GM19099 (cell line): Measurements from ENCODE around the gene WIPI1.

Experiments
- POLR2A ChIP-seq: IDR thresholded peaks from 3 replicates; pipeline ENCODE4 v1.6.1; 2011; ENCODE audit warnings: low read depth; ENCODE audit not compliant: insufficient read length; ENCODE audit errors: extremely low read depth

The WIPI1 gene

GRCh38 chr17:68432086-68432864 lies 25.0 kb downstream of the WIPI1 start:
- no peak for TF ChIP-seq POLR2A

GRCh38 chr17:68431661-68432071 lies 25.6 kb downstream of the WIPI1 start:
- no peak for TF ChIP-seq POLR2A

GRCh38 chr17:68431045-68431608 lies 26.2 kb downstream of the WIPI1 start:
- no peak for TF ChIP-seq POLR2A

GRCh38 chr17:68429881-68430280 lies 27.4 kb downstream of the WIPI1 start:
- TF ChIP-seq POLR2A = no peak

- TF ChIP-seq POLR2A = no peak
These were observed 28.7 kb downstream of the WIPI1 start for GRCh38 chr17:68428498-68429172.

GRCh38 chr17:68427575-68427974 lies 29.7 kb downstream of the WIPI1 start:
- no peak for TF ChIP-seq POLR2A

GRCh38 chr17:68425979-68426378 lies 31.3 kb downstream of the WIPI1 start:
- TF ChIP-seq POLR2A = no peak

GRCh38 chr17:68424861-68425260 lies 32.4 kb downstream of the WIPI1 start:
- TF ChIP-seq POLR2A = no peak

- TF ChIP-seq POLR2A = no peak
These were observed 33.1 kb downstream of the WIPI1 start for GRCh38 chr17:68424203-68424602.

- TF ChIP-seq POLR2A = no peak
These were observed 34.0 kb downstream of the WIPI1 start for GRCh38 chr17:68423251-68423650.

- no peak for TF ChIP-seq POLR2A
These were observed 34.5 kb downstream of the WIPI1 start for GRCh38 chr17:68422821-68423220.

- TF ChIP-seq POLR2A = no peak
These were observed 35.8 kb downstream of the WIPI1 start for GRCh38 chr17:68421486-68421885.

GRCh38 chr17:68420065-68420464 lies 37.2 kb downstream of the WIPI1 start:
- TF ChIP-seq POLR2A = no peak

GRCh38 chr17:68418876-68419275 lies 38.4 kb downstream of the WIPI1 start:
- no peak for TF ChIP-seq POLR2A

GRCh38 chr17:68417317-68417716 lies 40.0 kb downstream of the WIPI1 start:
- no peak for TF ChIP-seq POLR2A

GRCh38 chr17:68403122-68403521 lies 54.2 kb downstream of the WIPI1 start:
- TF ChIP-seq POLR2A = no peak
